ENCODE results near the gene RASAL1.

Gene RASAL1, protein sequence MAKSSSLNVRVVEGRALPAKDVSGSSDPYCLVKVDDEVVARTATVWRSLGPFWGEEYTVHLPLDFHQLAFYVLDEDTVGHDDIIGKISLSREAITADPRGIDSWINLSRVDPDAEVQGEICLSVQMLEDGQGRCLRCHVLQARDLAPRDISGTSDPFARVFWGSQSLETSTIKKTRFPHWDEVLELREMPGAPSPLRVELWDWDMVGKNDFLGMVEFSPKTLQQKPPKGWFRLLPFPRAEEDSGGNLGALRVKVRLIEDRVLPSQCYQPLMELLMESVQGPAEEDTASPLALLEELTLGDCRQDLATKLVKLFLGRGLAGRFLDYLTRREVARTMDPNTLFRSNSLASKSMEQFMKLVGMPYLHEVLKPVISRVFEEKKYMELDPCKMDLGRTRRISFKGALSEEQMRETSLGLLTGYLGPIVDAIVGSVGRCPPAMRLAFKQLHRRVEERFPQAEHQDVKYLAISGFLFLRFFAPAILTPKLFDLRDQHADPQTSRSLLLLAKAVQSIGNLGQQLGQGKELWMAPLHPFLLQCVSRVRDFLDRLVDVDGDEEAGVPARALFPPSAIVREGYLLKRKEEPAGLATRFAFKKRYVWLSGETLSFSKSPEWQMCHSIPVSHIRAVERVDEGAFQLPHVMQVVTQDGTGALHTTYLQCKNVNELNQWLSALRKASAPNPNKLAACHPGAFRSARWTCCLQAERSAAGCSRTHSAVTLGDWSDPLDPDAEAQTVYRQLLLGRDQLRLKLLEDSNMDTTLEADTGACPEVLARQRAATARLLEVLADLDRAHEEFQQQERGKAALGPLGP

DNA sequence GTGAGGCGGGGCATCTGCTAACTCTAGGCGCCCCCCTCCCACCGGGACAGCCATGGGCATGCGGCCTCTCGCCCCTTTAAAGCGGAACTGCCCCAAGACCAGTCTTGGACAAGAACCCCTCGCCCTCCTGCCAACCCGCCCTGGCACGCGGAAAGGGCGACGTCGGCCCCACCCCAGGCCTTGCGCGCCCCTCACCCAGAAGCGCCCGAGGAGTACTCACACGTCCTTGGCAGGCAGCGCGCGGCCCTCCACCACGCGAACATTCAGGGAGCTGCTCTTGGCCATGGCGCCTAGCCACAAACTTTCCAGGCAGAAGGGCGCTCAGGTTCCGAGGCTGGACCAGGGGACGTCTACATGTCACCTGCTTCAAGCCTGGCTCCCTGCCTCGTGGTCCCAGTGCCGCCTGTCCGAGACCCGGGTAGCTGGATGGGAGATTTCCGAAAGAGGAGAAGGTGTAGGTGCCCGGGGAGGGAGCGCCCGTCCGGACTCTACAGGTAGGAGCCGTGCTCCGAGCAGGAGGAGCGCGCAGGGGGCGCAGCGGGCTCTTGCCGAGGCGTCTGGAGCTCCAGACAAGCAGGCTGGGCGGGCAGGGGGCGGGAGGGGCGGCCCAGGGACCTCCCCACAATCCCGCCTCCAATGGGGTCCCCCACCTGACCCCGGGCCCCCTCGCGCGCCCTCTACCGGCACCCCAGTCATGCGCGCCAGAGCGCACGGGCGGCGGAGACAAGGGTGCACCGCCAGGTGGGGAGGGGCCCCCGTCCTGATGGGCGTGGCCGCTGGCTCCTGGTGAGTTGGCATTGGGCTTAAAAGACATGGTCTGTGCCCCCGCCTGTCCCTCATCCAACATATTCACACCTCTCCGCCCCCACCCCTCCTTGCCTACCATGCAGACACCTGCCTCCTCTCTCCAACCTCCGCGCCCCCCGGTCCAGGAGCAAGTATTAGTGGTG is at the start of gene RASAL1:
Gene RASAL1, minus strand, starts transcription at position 584 of the 950 bp plus-strand sequence. Its CDS starts 299 bp downstream, at position 285.
- no peak for DNase-seq

DNA sequence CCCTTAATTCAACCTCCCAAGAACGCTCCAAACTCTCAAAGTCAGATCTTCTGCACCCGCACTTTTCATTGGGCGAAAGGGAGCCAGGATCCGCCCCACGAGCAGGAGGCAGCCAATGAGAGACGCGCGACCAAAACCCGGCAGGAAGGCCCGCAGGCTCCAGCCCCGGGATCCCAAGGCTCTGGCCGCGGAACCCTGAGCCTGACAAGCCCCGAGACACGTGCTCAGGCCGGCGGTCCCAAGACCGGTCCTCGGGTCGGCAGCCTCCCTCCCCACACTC is 49.3 kb upstream of the RASAL1 start:
- DNase-seq, result peak; percentile 85

DNA sequence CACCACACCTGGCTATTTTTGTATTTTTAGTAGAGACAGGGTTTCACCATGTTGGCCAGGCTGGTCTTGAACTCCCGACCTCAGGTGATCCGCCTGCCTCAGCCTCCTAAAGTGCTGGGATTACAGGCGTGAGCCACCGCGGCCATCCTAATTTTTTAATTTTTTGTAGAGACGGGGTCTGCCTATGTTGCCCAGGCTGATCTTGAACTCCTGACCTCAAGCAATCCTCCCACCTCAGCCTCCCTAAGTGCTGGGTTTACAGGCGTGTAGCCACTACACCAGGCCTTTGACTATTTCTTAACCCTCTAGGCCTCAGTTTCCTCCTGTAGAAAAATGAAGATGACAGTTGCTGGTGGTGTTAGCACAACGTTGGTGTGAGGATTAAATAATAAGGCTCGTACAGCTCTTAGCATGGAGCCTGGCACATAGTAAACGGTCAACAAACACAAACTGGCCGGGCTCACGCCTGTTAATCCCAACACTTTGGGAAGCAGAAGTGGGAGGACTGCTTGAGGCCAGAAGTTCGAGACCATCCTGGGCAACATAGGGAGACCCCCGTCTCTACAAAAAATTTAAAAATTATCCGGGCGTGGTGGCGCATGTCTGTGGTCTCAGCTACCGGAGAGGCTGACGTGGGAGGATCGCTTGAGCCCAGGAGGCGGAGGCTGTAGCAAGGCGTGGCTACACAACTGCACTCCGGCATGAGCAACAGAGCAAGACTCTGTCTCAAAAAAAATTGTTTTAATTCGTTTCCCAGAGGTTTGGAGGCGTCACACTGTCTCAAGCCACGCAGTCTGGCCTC is 48.7 kb upstream of the RASAL1 start:
- DNase-seq, result no peak

DNA sequence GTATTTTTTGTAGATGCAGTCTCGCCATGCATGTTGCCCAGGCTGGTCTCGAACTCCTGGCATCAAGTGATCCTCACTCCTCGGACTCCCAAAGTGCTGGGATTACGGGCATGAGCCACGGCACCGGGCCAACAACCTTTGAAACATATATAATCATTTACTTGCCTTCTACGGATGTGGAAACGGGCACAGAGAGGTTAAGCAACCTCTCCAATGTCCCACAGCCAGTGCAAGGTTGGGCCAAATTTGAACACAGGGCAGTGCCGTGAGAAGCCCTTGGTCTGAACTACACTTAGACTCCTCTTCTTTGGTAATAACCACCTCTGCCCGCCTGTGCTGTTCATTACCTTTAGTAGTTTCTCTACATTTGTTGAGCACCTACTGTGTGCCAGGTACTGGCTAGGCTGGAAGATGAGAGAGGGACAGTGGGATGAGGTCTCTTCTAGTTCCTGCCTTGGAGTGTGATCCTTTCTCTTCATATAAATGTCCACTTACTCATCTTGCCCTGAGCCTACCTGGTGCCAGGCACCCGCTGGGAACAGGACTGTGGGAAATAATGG is 47.5 kb upstream of the RASAL1 start:
- DNase-seq, result no peak

DNA sequence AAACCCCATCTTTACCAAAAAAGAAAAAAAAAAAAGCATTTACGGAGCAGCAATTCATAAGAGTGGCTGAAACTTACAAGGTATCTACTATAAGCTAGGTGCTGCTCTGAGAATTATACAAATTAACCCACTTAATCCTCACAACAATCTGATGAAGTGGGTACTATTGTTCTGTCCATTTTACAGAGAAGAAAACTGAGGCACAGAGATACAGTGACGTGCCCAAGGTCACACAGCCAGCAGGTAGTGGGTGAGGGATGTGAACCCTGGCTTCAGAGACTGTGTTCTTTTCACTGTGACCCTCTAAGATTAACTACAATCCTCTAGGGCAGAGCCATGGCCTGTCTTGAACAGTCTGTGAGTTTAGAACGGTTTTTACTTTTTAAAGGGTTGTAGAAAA is 46.4 kb upstream of the RASAL1 start:
- DNase-seq, result no peak

DNA sequence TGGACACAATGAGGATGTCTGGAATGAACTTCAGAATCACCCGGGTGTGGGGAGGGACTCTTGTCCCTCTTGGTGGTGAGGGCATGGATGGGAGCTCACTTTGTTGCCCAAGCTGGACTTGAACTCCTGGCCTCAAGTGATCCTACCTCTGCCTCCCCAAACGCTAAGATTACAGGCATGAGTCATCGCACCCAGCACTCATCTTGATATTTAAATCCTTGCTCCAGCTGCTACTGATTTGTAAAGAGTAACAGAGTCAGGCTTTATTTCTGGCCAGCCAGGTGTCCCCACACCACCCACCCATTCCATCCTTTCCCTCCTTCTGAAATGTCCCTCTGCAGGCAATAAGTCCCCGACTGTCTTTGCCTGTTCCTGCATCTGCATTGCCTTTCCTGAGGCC is 44.8 kb upstream of the RASAL1 start:
- no peak for DNase-seq

DNA sequence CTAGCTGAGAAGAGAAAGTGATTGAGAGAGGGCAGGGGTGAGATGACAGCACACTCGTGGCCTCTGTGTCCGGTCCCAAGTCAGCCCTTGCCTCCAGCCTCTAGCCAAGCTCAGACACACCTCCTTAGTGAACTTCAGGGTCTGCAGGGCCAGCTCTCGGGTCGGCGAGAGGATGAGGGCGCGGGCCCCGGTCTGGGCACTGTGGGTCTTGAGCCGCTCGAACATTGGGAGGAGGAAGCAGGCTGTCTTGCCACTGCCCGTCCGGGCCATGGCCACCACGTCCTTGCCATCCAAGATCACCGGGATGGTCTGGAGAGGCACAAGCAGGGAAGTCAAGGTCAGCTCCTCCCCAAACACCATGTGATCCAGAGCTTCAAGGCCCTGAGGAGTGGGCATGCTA is 43.5 kb upstream of the RASAL1 start:
- no peak for DNase-seq

DNA sequence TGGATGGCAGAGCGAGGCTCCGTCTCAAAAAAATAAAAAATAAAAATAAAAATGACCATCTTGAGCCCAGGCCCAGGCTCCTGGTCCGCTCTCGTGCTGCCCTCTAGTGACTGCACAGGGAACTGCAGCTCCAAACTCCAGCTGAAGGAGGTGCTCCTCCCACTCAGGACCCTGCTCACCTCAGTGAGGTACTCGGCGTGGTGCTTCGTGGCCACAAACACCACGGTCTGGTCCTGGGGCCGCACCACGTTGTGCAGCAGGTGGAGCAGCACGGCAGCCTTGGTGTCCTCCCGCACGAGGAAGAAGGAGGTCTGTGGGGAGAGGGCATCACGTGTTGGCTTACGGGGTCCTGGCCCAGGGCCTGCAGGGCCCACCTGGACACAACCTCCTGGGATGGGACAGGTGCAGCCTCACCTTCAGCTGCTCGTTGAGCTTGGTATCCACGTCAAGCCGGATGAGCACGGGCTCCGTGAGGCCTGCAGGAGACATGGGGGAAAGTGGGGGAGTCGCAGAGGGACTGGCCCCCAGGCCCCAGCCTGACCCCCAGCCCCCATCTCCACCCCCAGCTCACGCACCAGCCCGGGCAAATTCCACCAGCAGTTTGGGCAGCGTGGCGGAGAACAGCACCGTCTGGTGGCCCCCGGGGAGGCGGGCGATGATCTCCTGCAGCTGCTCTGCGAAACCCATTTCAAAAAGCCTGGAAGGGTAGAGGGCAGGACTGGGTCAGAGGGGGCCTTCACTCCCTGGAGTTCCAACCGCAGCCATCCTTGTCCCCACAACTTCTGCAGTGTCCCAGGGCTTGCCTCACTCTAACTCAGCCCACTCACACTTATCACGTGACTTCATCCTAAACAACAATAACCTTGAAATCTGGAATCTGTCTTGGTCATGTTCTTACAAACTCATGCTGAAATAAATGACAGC is 39.2 kb upstream of the RASAL1 start:
- peak; percentile 62 for DNase-seq

DNA sequence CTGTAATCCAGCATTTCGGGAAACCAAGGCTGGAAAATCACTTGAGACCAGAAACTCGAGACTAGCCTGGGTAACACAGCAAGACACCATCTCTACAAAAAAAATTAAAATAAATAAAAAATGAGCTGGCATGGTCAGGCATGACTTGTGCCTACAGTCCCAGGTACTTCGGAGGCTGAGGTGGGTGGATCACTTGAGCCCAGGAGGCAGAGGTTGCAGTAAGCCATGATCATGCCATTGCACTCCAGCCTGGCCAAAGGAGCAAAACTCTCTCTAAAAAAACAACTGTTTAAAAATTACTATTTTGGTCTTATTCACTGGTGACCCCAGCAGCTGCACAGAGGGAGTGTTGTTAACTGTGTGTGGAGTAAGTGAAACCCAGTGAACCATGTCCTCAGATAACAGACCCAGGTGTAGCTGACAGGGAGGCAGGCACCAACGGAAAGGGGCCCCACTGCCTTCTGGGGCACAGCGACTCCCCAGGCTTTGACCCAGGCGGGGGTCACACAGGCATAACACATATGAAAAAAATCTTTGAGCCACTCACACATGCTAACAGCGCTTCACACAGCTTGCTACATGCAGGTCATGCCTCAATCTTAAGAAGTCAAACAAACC is 37.6 kb upstream of the RASAL1 start:
- no peak for DNase-seq

DNA sequence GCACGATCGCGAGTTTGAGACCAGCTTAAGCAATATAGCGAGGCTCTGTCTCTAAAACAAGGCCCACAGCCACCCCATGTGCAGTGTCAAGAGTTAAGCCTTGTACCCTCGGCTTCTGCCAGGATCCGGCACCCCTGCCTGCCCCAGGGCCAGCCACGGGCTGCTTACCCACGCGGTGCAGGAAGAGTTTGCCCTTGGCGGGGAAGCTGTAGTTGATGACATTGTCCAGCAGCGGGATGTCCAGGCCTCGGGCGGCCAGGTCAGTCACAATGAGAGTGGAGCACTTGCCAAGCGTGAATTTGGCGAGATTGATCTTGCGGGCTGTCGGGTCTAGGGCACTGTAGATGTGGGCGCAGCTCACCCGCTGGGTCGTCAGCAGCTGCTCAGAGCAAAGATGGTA is 36.6 kb upstream of the RASAL1 start:
- no peak for DNase-seq

DNA sequence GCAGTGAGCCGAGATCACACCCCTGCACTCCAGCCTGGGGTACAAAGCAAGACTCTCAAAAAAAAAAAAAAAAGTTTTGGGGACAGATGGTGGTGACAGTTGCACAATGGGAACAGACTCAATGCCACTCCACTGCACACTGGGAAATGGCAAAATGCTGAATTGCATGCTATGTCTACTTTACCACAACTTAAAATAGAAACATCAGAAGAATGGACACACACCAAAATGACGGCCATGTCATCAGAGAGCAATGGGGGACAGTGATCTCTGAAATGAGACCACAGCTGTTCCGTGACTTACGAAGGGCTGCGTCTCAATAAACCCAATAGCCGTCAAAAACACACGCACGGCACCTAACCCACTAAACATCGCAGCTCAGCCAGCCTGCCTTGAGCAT is 36.0 kb upstream of the RASAL1 start:
- DNase-seq, result no peak

DNA sequence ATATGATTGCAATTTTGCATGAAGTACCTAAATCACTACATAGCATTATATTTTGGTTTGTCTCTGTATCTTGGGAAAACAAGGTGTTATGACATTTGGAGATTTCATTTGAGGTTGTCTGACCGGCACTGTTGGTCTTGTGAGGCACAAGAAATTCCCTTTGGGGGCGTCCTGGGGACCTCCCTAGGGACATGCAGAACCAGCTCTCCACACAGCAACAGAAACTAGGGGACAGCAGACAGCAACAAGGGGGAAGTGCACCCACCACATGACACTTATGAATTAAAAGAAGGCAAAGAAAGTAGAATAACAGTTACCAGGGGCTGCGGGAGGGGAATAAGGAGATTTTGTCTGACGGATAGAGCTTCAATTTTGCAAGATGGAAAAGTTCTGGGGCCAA is 35.4 kb upstream of the RASAL1 start:
- no peak for DNase-seq

DNA sequence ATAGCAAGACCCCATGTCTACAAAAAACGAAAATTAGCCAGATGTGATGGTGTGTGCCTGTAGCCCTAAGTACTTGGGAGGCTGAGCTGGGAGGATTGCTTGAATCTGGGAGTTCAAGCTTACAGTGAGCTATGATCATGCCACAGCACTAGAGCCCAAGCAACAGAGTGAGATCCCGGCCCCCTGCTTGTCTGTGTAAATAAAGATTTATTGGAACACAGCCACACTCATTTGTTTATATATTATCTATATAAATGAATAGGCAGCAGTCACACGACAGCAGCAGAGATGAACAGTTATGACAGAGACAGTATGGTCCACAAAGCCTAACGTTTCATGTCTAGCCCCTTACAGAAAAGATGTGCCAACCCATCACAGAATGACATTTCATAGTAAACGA is 34.9 kb upstream of the RASAL1 start:
- no peak for DNase-seq

DNA sequence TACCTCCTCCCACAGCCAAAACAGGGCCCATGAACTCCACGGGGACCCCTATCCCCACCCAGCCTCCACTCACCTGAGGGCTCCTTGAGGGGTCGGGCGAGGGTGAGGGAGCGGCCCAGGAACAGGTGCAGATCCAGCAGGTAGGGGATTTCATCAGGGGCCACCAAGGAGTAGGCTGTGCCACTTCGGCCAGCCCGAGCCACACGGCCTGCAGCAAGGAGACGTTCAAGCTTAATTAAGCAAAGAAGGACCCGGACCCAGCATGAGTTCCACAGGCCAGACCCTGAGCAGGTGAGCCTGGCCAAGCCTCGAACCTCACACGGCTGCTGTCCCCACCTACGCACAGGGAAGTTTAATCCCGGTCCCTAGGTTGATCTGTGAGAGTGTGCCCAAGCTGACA is 34.1 kb upstream of the RASAL1 start:
- DNase-seq, result no peak

DNA sequence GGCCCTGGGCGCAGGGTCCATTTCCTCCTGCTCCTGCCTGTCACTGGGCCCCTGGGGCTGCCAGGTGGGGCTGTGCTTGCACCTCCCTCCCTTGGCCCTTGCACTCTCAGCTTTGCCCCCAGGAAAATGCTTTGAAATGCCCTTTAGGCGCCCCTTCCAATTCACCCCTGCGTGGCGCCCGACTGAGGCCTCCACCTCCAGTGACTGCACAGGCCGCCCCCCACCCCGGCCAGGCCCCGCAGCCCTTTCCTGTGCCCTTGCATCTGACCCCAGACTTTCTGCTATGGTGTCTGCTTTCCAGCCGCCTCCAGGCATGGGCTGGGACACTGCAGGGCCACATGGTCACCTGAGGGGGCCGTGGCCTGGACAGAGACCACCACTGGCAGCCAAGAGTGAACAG is 32.3 kb upstream of the RASAL1 start:
- no peak for DNase-seq

DNA sequence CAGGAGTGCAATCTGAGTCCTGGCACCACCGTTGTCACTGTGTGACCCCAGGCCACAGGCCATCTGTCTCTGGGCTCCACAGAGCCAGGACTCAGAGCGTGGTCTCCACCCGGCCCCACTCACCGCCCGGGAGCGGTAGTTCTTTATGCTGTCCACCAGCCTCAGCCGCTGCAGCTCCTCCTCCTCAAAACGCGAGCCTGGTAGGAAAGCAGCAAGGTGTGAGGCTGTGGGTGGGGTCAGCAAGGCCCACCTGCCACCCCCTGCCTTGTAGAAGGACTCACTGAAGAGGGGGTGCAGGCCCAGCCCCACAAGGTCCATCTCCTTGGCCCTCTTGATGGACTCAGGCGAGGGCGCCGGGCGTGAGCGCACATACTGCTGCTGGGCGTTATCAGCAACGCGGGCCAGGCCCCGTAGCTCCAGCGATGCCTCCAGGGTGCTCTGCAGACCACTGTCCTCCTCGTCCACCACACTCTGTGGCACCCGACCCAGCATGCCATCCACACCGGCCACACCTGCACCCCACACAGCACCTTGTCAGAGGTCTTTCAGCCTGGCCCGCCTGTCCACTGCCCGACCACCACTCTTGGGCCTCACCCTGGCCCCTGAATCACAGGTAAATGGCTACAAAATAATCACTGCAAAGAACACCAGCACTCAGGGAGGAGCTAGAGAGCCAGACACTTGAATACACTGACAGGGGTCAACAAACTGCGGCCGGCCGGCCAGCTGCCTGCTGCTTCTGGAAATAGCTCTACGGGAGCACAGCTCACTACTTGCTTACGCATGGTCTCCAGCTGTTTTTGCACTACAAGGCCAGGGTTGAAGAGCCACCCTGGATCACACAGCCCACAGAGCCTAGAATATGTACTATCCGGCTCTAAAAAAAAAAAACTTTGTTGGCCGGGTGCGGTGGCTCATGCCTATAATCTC is 30.2 kb upstream of the RASAL1 start:
- DNase-seq, result no peak

DNA sequence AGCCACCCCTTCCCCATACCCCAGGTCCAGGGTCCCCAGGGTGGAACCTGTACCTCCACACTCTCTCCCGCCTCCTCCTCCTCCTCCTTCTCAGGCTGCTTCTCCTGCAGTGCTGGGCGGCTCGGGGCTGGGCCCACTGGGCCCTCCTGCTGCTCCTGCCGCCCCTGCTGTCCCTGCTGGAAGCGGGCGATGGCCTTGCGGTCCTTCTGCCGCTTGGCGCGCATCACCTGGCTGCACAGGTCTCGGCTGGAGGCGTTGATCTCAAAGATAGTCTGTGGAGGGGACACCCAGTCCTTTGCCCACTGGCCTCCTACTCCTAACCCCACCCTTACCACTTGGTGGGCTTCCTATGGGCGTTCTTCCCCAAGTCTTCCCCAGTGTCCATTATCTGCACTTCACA is 28.5 kb upstream of the RASAL1 start:
- no peak for DNase-seq

DNA sequence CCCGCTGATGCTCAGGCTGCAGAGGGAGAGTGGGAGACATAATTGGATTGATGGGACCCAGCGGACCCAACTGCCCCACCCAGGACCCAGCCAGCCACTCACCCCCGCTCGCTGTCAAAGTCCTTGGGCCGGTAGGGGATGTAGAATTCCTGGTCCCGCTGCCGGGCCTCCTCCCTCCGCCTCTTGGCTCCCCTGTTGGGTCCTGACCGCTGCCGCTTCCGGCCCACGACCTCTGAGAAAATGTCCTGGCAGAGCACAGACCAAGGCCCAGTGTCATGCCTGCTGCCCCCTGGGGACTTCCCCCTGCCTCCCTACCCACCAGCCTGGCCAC is 27.4 kb upstream of the RASAL1 start:
- DNase-seq, result no peak
